SK-N-SH (cell line): ENCODE data around the gene SYT14.

Source experiments
- CTCF ChIP-seq: fragments of 200-600 bp; sonication (generic); IDR thresholded peaks from 2 replicates; pipeline ENCODE4 v1.6.1; 2017; ENCODE audit warnings: antibody characterized with exemption, mild to moderate bottlenecking, moderate library complexity
- EP300 ChIP-seq, 2 experiments: IDR thresholded peaks; 2 replicates each; pipeline versions ENCODE4 v1.4.0 to v1.6.1; 2012; ENCODE audit warnings: borderline replicate concordance in 1 of 2, low read depth in 1 of 2, low read length in 1 of 2
- FOXM1 ChIP-seq: IDR thresholded peaks from 2 replicates; pipeline ENCODE4 v1.4.0; 2012; ENCODE audit warnings: low read depth, mild to moderate bottlenecking
- JUND ChIP-seq: IDR thresholded peaks from 2 replicates; pipeline ENCODE4 v1.4.0; 2012
- MXI1 ChIP-seq: IDR thresholded peaks from 2 replicates; pipeline ENCODE4 v1.6.1; 2012; ENCODE audit warnings: mild to moderate bottlenecking, low read depth, low read length, improper control_type of control experiment
- NRF1 ChIP-seq: IDR thresholded peaks from 2 replicates; pipeline ENCODE4 v1.6.1; 2012; ENCODE audit warnings: low read depth, mild to moderate bottlenecking, low read length
- POLR2AphosphoS5 ChIP-seq: IDR thresholded peaks from 2 replicates; pipeline ENCODE4 v1.6.1; 2012; ENCODE audit warnings: low read depth, low read length
- RFX5 ChIP-seq: IDR thresholded peaks from 2 replicates; pipeline ENCODE4 v1.6.1; 2012; ENCODE audit warnings: mild to moderate bottlenecking, improper control_type of control experiment, low read length
- SMC3 ChIP-seq: IDR thresholded peaks from 2 replicates; pipeline ENCODE4 v1.6.1; 2012; ENCODE audit warnings: low read depth, low read length, improper control_type of control experiment
- TCF12 ChIP-seq: IDR thresholded peaks from 2 replicates; pipeline ENCODE4 v1.4.0; 2012
- YY1 ChIP-seq: IDR thresholded peaks from 2 replicates; pipeline ENCODE4 v1.4.0; 2012; ENCODE audit warnings: low read depth, mild to moderate bottlenecking
- TF ChIP-seq, protein P1 (sequence below): IDR thresholded peaks from 2 replicates; pipeline ENCODE4 v1.6.1; 2012; ENCODE audit warnings: mild to moderate bottlenecking, low read depth, low read length, moderate library complexity
- TF ChIP-seq, protein P2 (sequence below): IDR thresholded peaks from 2 replicates; pipeline ENCODE4 v1.4.0; 2012; ENCODE audit warnings: low read depth
- TF ChIP-seq, protein P3 (sequence below): IDR thresholded peaks from 2 replicates; pipeline ENCODE4 v1.4.0; 2012; ENCODE audit warnings: low read depth, borderline replicate concordance

GRCh38 chr1:210070531-210070930 is 132.5 kb downstream of the SYT14 start:
- TF ChIP-seq FOXM1, result no peak
- TF ChIP-seq CTCF, result no peak
- TF ChIP-seq, protein P1, sequence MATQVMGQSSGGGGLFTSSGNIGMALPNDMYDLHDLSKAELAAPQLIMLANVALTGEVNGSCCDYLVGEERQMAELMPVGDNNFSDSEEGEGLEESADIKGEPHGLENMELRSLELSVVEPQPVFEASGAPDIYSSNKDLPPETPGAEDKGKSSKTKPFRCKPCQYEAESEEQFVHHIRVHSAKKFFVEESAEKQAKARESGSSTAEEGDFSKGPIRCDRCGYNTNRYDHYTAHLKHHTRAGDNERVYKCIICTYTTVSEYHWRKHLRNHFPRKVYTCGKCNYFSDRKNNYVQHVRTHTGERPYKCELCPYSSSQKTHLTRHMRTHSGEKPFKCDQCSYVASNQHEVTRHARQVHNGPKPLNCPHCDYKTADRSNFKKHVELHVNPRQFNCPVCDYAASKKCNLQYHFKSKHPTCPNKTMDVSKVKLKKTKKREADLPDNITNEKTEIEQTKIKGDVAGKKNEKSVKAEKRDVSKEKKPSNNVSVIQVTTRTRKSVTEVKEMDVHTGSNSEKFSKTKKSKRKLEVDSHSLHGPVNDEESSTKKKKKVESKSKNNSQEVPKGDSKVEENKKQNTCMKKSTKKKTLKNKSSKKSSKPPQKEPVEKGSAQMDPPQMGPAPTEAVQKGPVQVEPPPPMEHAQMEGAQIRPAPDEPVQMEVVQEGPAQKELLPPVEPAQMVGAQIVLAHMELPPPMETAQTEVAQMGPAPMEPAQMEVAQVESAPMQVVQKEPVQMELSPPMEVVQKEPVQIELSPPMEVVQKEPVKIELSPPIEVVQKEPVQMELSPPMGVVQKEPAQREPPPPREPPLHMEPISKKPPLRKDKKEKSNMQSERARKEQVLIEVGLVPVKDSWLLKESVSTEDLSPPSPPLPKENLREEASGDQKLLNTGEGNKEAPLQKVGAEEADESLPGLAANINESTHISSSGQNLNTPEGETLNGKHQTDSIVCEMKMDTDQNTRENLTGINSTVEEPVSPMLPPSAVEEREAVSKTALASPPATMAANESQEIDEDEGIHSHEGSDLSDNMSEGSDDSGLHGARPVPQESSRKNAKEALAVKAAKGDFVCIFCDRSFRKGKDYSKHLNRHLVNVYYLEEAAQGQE, result no peak
- no peak for TF ChIP-seq RFX5
- no peak for TF ChIP-seq YY1
- no peak for TF ChIP-seq EP300 (IDR thresholded peaks at IDR 0.05; ENCODE audit: borderline replicate concordance in 1 of 2, low read depth in 1 of 2, low read length in 1 of 2)
- no peak for TF ChIP-seq TCF12
- TF ChIP-seq NRF1, result no peak
- TF ChIP-seq POLR2AphosphoS5, result no peak
- TF ChIP-seq JUND, result no peak
- TF ChIP-seq, protein P2, sequence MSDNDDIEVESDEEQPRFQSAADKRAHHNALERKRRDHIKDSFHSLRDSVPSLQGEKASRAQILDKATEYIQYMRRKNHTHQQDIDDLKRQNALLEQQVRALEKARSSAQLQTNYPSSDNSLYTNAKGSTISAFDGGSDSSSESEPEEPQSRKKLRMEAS, result no peak
- no peak for TF ChIP-seq MXI1
- no peak for TF ChIP-seq SMC3
- TF ChIP-seq, protein P3, sequence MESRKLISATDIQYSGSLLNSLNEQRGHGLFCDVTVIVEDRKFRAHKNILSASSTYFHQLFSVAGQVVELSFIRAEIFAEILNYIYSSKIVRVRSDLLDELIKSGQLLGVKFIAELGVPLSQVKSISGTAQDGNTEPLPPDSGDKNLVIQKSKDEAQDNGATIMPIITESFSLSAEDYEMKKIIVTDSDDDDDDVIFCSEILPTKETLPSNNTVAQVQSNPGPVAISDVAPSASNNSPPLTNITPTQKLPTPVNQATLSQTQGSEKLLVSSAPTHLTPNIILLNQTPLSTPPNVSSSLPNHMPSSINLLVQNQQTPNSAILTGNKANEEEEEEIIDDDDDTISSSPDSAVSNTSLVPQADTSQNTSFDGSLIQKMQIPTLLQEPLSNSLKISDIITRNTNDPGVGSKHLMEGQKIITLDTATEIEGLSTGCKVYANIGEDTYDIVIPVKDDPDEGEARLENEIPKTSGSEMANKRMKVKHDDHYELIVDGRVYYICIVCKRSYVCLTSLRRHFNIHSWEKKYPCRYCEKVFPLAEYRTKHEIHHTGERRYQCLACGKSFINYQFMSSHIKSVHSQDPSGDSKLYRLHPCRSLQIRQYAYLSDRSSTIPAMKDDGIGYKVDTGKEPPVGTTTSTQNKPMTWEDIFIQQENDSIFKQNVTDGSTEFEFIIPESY, result no peak
